M059J (cell line): Measurements from ENCODE around the gene CAPS2. TPM values are rescaled to one million over a fixed set of nuclear protein-coding genes. Genes with fewer than 3 reads are reported as not detected.

ENCODE experiments used
- DNase-seq: peaks from one replicate; pipeline ENCODE4 v3.0.0-alpha.2; 2012; ENCODE audit warnings: low read depth
- total RNA-seq: library from RNA; depleted of rRNA; stranded (reverse); fragments of >200 nt; shearing (Covaris generic); gene quantifications from 2 replicates; pipeline ENCODE4 v1.2.3, GENCODE V29; 2014; rRNA removed

CAPS2 gene
- total RNA-seq, result 2.5 and 3.7 TPM in 2 replicates

DNA sequence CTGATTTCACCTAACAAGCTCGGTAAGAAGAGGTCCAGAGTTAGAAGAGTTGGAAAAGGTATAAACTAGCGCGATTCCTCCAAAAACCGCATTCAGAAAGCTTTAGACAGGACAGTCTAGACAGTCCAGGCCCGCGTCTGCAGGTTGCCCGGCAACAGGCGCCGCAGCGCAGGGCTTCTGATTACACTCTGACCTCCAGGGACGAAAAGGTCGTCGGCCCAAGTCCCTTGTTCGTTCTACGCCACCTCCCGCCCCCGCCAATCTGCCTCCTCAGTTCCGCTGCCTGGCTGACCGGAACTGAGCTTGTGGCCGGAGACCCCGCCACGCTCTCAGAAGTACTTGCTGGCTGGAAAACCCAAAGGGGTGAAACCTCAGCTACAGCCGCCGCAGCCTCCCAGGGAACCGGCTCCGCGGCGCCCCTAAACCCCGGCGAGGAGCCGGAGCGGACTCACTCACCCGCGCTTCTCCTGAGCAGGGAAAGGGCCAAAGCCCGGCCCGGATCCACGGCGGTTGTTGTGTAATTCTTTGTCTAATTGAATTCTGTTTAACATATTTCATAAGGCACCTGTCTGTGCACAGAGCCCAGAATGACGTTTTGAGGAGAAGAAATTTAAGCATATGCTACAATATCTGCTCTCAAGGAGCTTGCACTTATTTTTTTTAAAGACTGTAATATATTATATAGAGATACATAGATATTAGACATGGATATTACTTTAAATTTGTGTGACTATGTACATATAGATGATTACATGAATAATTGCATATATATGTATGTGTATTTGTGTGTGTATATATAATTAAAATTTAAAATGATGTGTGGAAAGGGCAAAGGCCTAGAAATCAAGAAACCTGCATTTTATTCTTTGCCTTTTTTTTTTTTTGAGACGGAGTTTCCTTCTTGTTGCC, at the start of gene CAPS2:
Gene CAPS2 (minus strand): TSS at position 407 of the 909 bp plus-strand sequence. CDS start 3,826 bp downstream, outside the sequence.
- peak; percentile 83 for DNase-seq

GRCh38 chr12:75378354-75378753, 48.2 kb upstream of the CAPS2 start:
- DNase-seq, result no peak

DNA sequence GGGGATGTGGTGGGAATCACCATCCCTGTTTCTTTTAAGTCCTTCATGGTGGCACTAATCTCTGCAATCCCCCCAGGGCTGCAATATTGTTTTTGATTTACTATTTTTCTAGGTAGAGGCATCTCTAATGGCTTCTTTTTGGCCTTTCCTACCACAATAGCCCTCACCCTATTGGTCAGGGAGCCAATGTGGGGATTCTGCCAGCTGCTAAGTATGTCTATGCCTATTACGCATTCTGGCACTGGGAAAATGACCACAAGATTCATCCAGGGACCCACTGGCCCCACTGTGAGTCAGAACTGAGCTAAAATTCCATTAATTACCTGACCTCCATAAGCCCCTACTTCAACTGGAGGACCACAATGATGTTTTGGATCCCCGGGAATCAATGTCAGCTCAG, 44.8 kb upstream of the CAPS2 start:
- peak; percentile 52 for DNase-seq

DNA sequence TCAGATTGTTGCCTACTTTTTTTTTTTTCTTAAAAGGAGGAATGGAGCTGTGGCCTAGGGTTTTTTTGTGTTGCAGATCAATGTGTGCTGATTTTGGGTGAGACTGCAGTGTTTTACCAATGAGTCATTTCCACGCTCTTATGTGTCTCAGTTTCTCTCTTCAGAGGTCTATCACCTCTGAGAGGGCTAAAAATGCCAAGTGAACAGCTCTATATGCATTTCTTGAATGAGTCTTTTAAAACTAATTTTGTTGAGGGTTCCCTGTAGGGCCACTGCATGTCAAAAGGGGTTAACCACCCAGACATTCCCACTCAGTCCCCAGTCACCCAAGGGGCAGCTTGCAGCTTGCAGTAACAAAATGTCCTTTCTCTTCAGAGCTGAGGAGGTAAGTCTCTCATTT, 36.5 kb upstream of the CAPS2 start:
- DNase-seq, result peak; percentile 14

DNA sequence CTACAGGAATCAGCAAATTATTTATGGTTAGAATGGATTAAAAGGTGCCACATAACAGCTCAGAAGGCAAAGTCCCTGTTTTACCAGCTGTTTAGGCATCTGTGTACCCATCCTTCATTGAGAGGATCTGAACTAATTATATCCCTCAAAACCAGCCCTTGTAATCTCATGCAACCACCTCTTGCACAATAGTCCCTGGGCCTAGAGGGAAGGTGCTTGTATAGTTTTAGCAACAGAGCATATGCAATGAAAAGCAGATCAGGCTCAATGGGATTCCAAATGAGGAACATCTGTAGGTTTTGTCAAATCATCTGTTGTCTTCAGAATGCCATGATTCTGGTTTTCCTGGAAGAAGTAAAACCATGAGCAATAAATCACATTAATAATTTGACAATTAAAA, 34.8 kb upstream of the CAPS2 start:
- DNase-seq, result no peak

- DNase-seq, result no peak
Measured at GRCh38 chr12:75361408-75361807, 31.3 kb upstream of the CAPS2 start.

- no peak for DNase-seq
Measured at GRCh38 chr12:75360920-75361319, 30.8 kb upstream of the CAPS2 start.

DNA sequence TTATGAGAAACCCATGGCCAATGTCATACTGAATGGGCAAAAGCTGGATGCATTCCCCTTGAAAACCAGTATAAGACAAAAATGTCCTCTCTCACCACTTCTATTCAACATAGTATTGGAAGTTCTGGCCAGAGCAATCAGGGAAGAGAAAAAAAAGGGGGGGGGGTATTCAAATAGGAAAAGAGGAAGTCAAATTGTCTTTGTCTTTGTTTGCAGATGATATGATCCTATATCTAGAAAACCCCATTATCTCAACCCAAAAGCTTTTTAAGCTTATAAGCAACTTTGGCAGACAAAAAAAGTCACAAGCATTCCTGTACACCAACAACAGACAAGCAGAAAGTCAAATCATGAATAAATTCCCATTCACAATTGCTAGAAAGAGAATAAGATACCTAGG, 23.9 kb upstream of the CAPS2 start:
- no peak for DNase-seq

DNA sequence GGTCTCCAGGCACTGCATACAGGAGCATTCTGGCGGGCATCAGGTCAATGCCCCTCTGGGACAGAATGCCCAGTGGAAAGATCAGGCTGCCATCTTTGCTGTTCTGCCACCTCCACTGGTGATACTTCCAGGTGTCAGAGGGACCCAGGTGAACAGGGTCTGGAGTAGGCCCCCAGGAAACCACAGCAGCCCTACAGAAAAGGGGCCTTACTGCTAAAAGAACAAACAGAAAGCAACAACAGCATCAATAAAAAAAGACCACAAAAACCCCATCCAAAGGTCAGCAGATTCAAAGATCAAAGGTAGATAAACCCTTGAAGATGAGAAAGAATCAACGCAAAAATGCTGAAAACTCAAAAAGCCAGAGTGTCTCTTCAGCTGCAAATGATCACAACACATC, 20.3 kb upstream of the CAPS2 start:
- DNase-seq, result no peak

DNA sequence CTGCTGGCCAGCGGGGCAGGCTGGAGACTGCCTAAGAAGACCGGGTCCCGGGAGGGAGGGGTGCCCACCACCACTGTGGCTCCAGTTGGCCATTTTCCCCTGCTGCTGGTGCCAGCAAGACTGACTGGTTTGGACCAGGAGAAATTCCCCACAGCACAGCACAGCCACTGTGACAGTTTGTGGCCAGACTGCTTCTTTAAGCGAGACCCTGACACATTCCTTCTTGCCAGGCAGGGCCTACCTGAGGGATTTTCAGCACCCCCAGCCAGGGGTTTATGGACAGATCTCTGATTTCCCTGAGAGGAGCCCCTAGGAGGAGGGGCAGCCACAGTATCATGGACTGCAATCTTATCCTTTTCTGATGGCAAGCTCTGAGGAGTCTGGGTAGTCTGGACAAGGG, 19.8 kb upstream of the CAPS2 start:
- DNase-seq, result no peak

DNA sequence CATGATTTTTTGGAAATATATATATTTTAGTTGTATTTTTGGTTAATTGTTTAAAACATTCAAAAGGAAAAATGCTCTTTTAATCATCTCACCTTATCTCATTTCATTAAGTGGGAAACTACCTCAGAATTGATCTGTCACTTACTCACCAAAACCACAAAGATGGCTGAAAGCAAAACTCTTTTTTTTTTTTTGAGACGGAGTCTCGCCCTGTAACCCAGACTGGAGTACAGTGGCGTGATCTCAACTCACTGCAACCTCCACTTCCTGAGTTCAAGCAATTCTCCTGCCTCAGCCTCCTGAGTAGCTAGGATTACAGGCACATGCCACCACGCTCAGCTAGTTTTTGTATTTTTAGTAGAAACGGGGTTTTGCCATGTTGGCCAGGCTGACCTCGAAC, 16.1 kb upstream of the CAPS2 start:
- peak; percentile 6 for DNase-seq

DNA sequence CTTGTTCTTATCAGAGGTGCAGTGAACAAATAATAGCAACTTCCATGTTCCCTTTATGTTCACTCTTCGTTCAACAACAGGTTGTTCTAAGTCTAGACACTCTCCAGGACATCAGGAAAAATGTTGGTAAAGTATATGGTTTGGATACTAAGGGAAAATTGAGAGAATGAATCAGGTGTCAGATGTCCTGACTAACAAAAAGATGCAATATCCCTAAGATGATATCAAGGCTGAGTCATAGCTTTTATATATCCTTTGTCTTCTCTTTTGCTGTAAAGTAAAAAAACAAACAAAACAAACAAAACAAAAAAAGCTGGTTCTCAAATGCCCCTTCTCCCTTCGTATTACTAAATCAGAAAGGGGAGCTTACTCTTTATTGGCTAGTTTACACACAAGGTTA, 15.4 kb upstream of the CAPS2 start:
- peak; percentile 30 for DNase-seq

- peak; percentile 54 for DNase-seq
Measured at GRCh38 chr12:75341873-75342272, 11.7 kb upstream of the CAPS2 start.

DNA sequence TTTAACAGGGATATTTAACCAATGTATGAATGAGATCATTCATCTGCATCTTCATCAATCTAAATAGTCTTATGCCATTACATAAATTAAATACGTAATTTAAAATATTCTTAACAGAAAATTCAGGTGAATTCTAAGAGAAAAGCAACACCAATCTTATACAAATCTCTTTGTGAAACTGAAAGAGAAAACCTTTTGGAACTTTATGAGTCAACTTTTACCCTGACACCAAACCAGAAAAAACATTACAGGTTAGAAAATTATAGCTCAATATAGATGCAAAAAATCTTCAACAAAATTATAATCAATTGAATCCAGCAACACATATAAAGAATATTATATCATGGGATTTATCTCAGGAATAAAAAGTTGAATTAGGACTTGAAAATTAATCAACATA, 7.8 kb upstream of the CAPS2 start:
- no peak for DNase-seq

DNA sequence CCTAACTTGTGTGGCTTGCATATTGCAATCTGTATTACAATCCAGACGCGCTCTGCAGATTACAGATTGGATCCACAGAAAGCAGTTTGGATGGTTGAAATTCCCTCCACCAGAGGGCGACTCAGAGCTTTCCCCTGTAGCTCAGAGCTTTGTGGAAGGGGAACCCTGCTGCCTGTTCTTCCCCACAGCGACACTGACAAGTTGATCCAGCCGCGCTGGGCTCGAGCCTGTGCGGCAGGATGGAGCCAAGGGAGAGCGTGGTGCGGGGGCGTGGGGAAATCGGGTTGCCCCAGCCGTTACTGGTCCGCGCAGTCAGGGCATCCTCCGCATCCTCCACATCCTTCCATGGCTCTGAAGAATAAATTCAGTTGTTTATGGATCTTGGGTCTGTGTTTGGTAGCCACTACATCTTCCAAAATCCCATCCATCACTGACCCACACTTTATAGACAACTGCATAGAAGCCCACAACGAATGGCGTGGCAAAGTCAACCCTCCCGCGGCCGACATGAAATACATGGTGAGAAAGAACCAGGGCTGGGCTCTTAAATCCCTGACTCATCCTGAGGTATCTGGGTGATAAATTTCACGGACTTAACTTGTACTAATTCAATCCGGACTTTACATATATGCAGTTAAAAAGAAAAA, 4.4 kb upstream of the CAPS2 start, which contains the start of gene GLIPR1L1:
Gene GLIPR1L1 (plus strand): TSS at position 287 of the 647 bp plus-strand sequence. CDS start 59 bp downstream, at position 346.
- peak; percentile 91 for DNase-seq

- no peak for DNase-seq
Measured at GRCh38 chr12:75327642-75328041, 2.5 kb downstream of the CAPS2 start.

DNA sequence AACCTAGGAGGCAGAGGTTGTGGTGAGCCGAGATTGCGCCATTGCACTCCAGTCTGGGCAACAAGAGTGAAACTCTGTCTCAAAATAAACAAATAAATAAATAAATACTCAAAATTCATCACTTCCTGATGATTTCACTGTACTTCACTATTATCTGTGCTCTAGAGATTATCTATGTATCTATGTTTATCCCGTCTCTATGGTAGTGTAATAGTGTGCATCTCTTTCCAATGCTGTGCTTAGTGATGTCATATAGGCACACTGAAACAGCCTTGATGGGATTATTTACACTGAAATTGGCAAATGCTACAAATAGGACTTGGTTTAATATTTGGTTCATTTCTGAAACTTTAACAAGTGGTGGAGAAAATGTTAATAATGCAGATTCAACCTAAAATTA, 6.5 kb downstream of the CAPS2 start:
- DNase-seq, result peak; percentile 7

- no peak for DNase-seq
Measured at GRCh38 chr12:75322464-75322863, 7.7 kb downstream of the CAPS2 start.

GRCh38 chr12:75317784-75318183, 12.3 kb downstream of the CAPS2 start:
- DNase-seq, result no peak

- DNase-seq, result peak; percentile 61
Measured at GRCh38 chr12:75315518-75315917, 14.6 kb downstream of the CAPS2 start.

DNA sequence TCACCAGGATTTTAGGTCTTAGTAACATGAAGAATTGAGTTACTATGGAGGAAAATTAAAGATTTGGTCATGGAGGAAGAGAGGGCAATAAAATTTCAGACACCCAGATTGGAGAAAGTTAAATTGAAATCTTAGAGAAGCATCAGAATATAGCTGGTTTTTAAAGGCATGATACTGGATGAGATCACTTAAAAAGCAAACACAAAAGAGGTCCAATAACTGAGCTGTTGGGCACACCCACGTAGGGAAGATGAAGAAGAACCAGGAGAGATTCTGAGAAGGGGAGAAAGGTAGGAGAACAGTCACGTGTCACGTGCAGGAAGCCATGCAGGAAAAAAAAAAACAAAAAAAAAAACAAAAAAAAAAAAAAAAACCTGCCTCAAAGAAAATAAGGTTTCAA, 18.8 kb downstream of the CAPS2 start:
- no peak for DNase-seq

GRCh38 chr12:75308279-75308678, 21.8 kb downstream of the CAPS2 start:
- no peak for DNase-seq
